Measurements from ENCODE around the gene NLRP8.

NLRP8 gene

DNA sequence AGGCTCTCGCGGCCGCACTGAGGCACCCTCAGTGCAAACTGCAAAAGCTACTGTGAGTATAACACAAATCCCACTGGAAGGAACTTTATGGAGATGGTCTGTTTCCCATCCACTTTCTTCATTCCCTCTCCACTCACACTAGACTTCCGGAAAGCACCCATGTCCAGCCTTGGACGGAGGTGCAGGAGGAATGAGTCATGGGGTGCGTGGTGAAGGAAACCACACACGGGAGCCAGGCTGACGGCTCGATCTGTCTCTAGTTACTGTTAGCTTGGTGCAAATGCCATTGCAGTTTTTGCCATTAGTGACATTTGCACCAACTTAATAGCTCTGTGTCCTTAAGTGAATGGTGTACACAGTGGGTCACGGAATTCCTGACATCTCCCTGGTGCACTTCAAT, 14.6 kb downstream of the NLRP8 start:
- Histone ChIP-seq H3K4me1 (ENCODE audit: low read length) (no peaks in the 10 kb centered on the region), H3K79me2 (ENCODE audit: low read length) (no peaks in the 10 kb centered on the region), H3K4me2 (ENCODE audit: low read length) (no peak overlapping the region), H2AFZ (ENCODE audit: low read depth, low read length) (no peak overlapping the region), H3K4me3 (ENCODE audit: low read length) (no peak overlapping the region), H4K20me1 (ENCODE audit: insufficient read depth, low read length) (no peaks in the 10 kb centered on the region), H3K9me3 (ENCODE audit: insufficient read depth, low read length) (no peaks in the 10 kb centered on the region), H3K36me3 (replicated peaks; ENCODE audit: low read depth, low read length) (no peaks in the 10 kb centered on the region), H3K27ac (ENCODE audit: low read length) (no peak overlapping the region), H3K27me3 (ENCODE audit: low read depth, low read length) (no peaks in the 10 kb centered on the region), H3K9ac (ENCODE audit: low read length) (no peak overlapping the region)
- no peak for TF ChIP-seq EZH2phosphoT487 (IDR thresholded peaks at IDR 0.05; ENCODE audit: low read depth)
- no peak for TF ChIP-seq CTCF (IDR thresholded peaks at IDR 0.05; ENCODE audit: low read depth, low read length)

- no peak overlapping the region for H3K9ac ChIP-seq (ENCODE audit: low read length)
- H2AFZ ChIP-seq (ENCODE audit: low read depth, low read length): no peak overlapping the region
- no peaks in the 10 kb centered on the region for H3K79me2 ChIP-seq (ENCODE audit: low read length)
- no peak overlapping the region for H3K27ac ChIP-seq (ENCODE audit: low read length)
- H3K36me3 ChIP-seq (replicated peaks; ENCODE audit: low read depth, low read length): no peaks in the 10 kb centered on the region
- no peaks in the 10 kb centered on the region for H3K27me3 ChIP-seq (ENCODE audit: low read depth, low read length)
- H3K4me2 ChIP-seq (ENCODE audit: low read length): no peak overlapping the region
- no peaks in the 10 kb centered on the region; the same call in 1 of the 2 replicates for H3K9me3 ChIP-seq (ENCODE audit: insufficient read depth, low read length)
- no peaks in the 10 kb centered on the region for H3K4me1 ChIP-seq (ENCODE audit: low read length)
- H4K20me1 ChIP-seq (ENCODE audit: insufficient read depth, low read length): no peaks in the 10 kb centered on the region
- TF ChIP-seq EZH2phosphoT487 (IDR thresholded peaks at IDR 0.05; ENCODE audit: low read depth) (no peak), CTCF (IDR thresholded peaks at IDR 0.05; ENCODE audit: low read depth, low read length) (no peak)
- H3K4me3 ChIP-seq (ENCODE audit: low read length): no peak overlapping the region
These were observed 26.4 kb downstream of the NLRP8 start for GRCh38 chr19:55973982-55974381.

GRCh38 chr19:55980415-55980814, 32.8 kb downstream of the NLRP8 start:
- TF ChIP-seq CTCF (IDR thresholded peaks at IDR 0.05; ENCODE audit: low read depth, low read length) (no peak), EZH2phosphoT487 (IDR thresholded peaks at IDR 0.05; ENCODE audit: low read depth) (no peak)
- H3K4me3 ChIP-seq (ENCODE audit: low read length): no peak overlapping the region
- H3K27ac ChIP-seq (ENCODE audit: low read length): no peak overlapping the region
- no peaks in the 10 kb centered on the region for H3K79me2 ChIP-seq (ENCODE audit: low read length)
- H3K4me2 ChIP-seq (ENCODE audit: low read length): no peak overlapping the region
- no peaks in the 10 kb centered on the region for H3K27me3 ChIP-seq (ENCODE audit: low read depth, low read length)
- H3K4me1 ChIP-seq (ENCODE audit: low read length): no peaks in the 10 kb centered on the region
- H2AFZ ChIP-seq (ENCODE audit: low read depth, low read length): no peak overlapping the region
- H3K36me3 ChIP-seq (replicated peaks; ENCODE audit: low read depth, low read length): no peaks in the 10 kb centered on the region
- 0 out of 2 replicates have a peak, but pooled peaks cover 5% of the 10 kb centered on the region for H3K9me3 ChIP-seq (ENCODE audit: insufficient read depth, low read length)
- H3K9ac ChIP-seq (ENCODE audit: low read length): no peak overlapping the region
- H4K20me1 ChIP-seq (ENCODE audit: insufficient read depth, low read length): no peaks in the 10 kb centered on the region

DNA sequence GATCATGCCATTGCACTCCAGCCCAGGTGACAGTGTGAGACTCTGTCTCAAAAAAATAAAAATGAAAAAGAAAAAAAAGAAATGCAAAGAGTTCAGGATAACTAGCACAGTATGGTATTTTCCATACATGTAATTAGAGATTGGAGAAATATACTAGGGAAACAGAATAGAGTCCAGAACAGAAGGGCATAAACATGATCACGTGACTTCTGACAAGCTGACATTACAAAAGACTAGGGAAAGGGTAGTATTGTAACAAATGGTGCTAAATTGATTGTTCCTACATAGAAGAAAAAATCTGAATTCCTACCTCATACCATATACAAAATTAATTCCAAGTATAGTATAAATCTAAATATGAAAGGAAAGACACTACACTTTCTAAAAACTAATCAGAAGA, 37.6 kb downstream of the NLRP8 start:
- TF ChIP-seq EZH2phosphoT487 (IDR thresholded peaks at IDR 0.05; ENCODE audit: low read depth) (no peak), CTCF (IDR thresholded peaks at IDR 0.05; ENCODE audit: low read depth, low read length) (no peak)
- no peaks in the 10 kb centered on the region for H4K20me1 ChIP-seq (ENCODE audit: insufficient read depth, low read length)
- no peak overlapping the region for H3K27ac ChIP-seq (ENCODE audit: low read length)
- no peaks in the 10 kb centered on the region for H3K27me3 ChIP-seq (ENCODE audit: low read depth, low read length)
- H3K36me3 ChIP-seq (replicated peaks; ENCODE audit: low read depth, low read length): no peaks in the 10 kb centered on the region
- no peak overlapping the region for H3K4me3 ChIP-seq (ENCODE audit: low read length)
- no peak overlapping the region for H3K9ac ChIP-seq (ENCODE audit: low read length)
- no peaks in the 10 kb centered on the region for H3K79me2 ChIP-seq (ENCODE audit: low read length)
- no peak overlapping the region for H2AFZ ChIP-seq (ENCODE audit: low read depth, low read length)
- 0 out of 2 replicates have a peak, but pooled peaks cover 5% of the 10 kb centered on the region for H3K9me3 ChIP-seq (ENCODE audit: insufficient read depth, low read length)
- no peaks in the 10 kb centered on the region for H3K4me1 ChIP-seq (ENCODE audit: low read length)
- H3K4me2 ChIP-seq (ENCODE audit: low read length): no peak overlapping the region
